Natural killer cell (primary cell): Measurements from ENCODE around the gene PALM2AKAP2. TPM values are rescaled to one million over a fixed set of nuclear protein-coding genes. Genes with fewer than 3 reads are reported as not detected.

Experiments used
- ATAC-seq, 3 donors: fragments of 150-1000 bp in 2 of 3; fragments of 200-7000 bp in 1 of 3; cut with Tn5 transposase; 1 replicate in 1 of 3; 2 replicates in 2 of 3; pipeline ENCODE4 v1.10.0; 2021; ENCODE audit warnings: mild to moderate bottlenecking in 2 of 3, moderate library complexity in 2 of 3
- DNase-seq, 2 donors: peaks; one replicate each; pipeline versions ENCODE4 v3.0.0 to v3.0.0-alpha.2; 2013 to 2021; ENCODE audit warnings: mixed read lengths in 1 of 2
- H3K27ac ChIP-seq: one replicate; pipeline ENCODE4 v1.5.1; 2013; ENCODE audit warnings: mild to moderate bottlenecking, low read length
- H3K27me3 ChIP-seq: one replicate; pipeline ENCODE4 v1.6.1; 2013; ENCODE audit warnings: low read length; ENCODE audit not compliant: control insufficient read depth, insufficient read depth
- H3K36me3 ChIP-seq: one replicate; pipeline ENCODE4 v1.6.1; 2013; ENCODE audit warnings: low read length; ENCODE audit not compliant: control insufficient read depth, insufficient read depth
- H3K4me1 ChIP-seq: one replicate; pipeline ENCODE4 v1.6.1; 2013; ENCODE audit warnings: low read length; ENCODE audit not compliant: control insufficient read depth, insufficient read depth
- H3K4me3 ChIP-seq: one replicate; pipeline ENCODE4 v1.5.1; 2013; ENCODE audit warnings: low read length
- H3K9me3 ChIP-seq: one replicate; pipeline ENCODE4 v1.6.1; 2013; ENCODE audit warnings: low read length; ENCODE audit not compliant: control insufficient read depth, insufficient read depth
- H3K27ac Mint-ChIP-seq, 2 donors: one replicate each; pipeline ENCODE4 v1.8.0; 2022; ENCODE audit warnings: mild to moderate bottlenecking in 2 of 2, mixed read lengths in 2 of 2, moderate library complexity in 1 of 2
- H3K27me3 Mint-ChIP-seq, 2 donors: one replicate each; pipeline ENCODE4 v1.8.0; 2022; ENCODE audit warnings: low read depth in 2 of 2, mixed read lengths in 2 of 2
- H3K36me3 Mint-ChIP-seq: one replicate; pipeline ENCODE4 v1.8.0; 2022; ENCODE audit warnings: mixed read lengths
- H3K4me1 Mint-ChIP-seq, 2 donors: one replicate each; pipeline ENCODE4 v1.8.0; 2022; ENCODE audit warnings: mixed read lengths in 2 of 2
- H3K4me3 Mint-ChIP-seq: one replicate; pipeline ENCODE4 v1.8.0; 2022; ENCODE audit warnings: mild to moderate bottlenecking, moderate library complexity, mixed read lengths
- H3K9me3 Mint-ChIP-seq, 2 donors: one replicate each; pipeline ENCODE4 v1.8.0; 2022; ENCODE audit warnings: mixed read lengths in 2 of 2
- WGBS: methylation state at CpG from one replicate; pipeline ENCODE4 v1.1.7; 2013; ENCODE audit warnings: missing lambda C conversion rate; ENCODE audit not compliant: insufficient coverage; 5-methylcytosine and 5-hydroxymethylcytosine counted together
- intact Hi-C: fragments of 100-400 bp; cut with micrococcal nuclease; formaldehyde crosslinking; loops from one replicate; pipeline ENCODE4 v1.14.2; 2022
- total RNA-seq, 4 donors: library from RNA; stranded (reverse); fragments of 120-200 nt in 1 of 4; gene quantifications; one replicate each; pipeline versions ENCODE4 v1.2.3 to v1.2.4, GENCODE V29; 2013 to 2022
- TF ChIP-seq, protein P1 (sequence below): fragments of 200-600 bp; IDR thresholded peaks from one replicate; pipeline ENCODE4 v1.8.0; 2022; ENCODE audit warnings: antibody characterized with exemption

PALM2AKAP2 gene
- total RNA-seq, 3 donors from 2014 or later (not counting 1 experiment from before 2014, with no cell fraction given), result not detected

DNA sequence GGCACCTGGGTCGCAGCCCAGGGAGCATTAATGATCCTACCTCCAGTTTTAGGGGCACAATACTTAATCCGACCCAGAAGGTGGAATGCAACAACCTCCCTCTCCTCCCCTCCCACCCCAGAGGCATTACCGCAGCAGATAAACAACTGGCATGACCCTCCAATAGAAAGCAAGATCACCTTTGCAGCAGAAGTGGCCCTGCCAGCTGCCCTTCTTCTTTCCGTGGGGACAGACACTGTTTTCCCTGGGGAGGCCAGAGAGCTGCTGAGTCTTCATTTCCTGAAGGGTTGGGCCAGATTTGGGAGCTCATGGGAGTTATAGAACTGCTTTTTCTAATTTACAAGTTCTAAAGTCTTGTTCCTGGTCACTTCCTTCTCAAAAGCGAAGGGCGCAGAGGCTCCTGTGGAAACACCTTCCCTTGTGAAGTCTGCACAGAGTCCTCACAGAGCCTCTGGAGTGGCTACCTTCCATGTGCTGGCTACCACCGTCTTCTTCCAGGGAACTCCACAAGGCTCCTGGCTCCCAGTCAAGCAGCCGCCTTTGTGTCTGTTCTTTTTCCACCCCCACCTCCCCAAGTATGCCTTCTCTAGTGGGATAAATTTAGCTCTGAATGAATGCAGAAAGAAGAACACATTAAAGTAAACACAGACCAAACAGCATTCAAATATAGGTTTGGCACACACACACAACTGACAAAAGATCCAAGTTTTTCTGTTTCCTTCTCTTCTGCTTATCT is 8.0 kb upstream of the PALM2AKAP2 start:
- no peak overlapping the region for H3K27ac Mint-ChIP-seq
- no peak overlapping the region for H3K4me3 Mint-ChIP-seq
- Histone ChIP-seq H3K27ac (no peak overlapping the region), H3K27me3 (no peaks in the 10 kb centered on the region), H3K4me1 (no peaks in the 10 kb centered on the region), H3K36me3 (no peaks in the 10 kb centered on the region), H3K4me3 (no peak overlapping the region), H3K9me3 (no peaks in the 10 kb centered on the region)
- H3K4me1 Mint-ChIP-seq, result no peaks in the 10 kb centered on the region
- peaks cover 14 to 20% of the 10 kb centered on the region in 2 donors for H3K27me3 Mint-ChIP-seq
- H3K9me3 Mint-ChIP-seq, result peaks cover 0 to 4% of the 10 kb centered on the region in 2 donors
- DNase-seq, result no peak
- H3K36me3 Mint-ChIP-seq, result no peaks in the 10 kb centered on the region
- WGBS, result 43% methylated on average over 7 of the region's 8 CpGs
- intact Hi-C loops, result no loop called here
- no peak for ATAC-seq
- TF ChIP-seq, protein P1, sequence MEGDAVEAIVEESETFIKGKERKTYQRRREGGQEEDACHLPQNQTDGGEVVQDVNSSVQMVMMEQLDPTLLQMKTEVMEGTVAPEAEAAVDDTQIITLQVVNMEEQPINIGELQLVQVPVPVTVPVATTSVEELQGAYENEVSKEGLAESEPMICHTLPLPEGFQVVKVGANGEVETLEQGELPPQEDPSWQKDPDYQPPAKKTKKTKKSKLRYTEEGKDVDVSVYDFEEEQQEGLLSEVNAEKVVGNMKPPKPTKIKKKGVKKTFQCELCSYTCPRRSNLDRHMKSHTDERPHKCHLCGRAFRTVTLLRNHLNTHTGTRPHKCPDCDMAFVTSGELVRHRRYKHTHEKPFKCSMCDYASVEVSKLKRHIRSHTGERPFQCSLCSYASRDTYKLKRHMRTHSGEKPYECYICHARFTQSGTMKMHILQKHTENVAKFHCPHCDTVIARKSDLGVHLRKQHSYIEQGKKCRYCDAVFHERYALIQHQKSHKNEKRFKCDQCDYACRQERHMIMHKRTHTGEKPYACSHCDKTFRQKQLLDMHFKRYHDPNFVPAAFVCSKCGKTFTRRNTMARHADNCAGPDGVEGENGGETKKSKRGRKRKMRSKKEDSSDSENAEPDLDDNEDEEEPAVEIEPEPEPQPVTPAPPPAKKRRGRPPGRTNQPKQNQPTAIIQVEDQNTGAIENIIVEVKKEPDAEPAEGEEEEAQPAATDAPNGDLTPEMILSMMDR, result no peak

DNA sequence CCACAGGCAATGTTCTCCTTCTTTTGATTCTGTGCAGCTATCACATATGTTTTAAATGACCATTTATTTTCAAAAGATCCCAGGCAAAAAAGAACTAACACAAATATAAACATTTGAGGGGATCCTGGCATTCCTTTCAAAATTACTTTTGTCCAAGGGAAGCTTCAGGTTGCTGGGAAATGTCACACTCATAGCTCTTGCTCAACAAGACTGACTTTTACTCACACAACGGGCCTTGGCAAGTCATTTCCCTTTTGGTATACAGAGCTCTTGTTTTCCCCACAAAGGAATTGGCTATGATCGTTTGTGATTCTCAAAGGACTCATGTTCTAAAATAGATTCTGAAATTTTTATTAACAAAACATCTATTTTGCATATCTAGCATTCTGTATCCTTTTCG is 4.5 kb upstream of the PALM2AKAP2 start:
- Histone ChIP-seq H3K4me3 (no peak overlapping the region), H3K9me3 (no peaks in the 10 kb centered on the region), H3K4me1 (no peaks in the 10 kb centered on the region), H3K27ac (no peak overlapping the region), H3K36me3 (no peaks in the 10 kb centered on the region), H3K27me3 (peaks cover under 1% of the 10 kb centered on the region)
- Mint-ChIP-seq H3K4me1 (no peaks in the 10 kb centered on the region), H3K9me3 (no peaks in the 10 kb centered on the region), H3K4me3 (no peak overlapping the region), H3K36me3 (no peaks in the 10 kb centered on the region), H3K27ac (no peak overlapping the region), H3K27me3 (peaks cover 26 to 30% of the 10 kb centered on the region in 2 donors)
- 67% methylated on average over 3 of the region's 3 CpGs for WGBS
- ATAC-seq (no peak), DNase-seq (no peak)
- TF ChIP-seq, protein P1, result no peak
- intact Hi-C loops, result no loop called here

DNA sequence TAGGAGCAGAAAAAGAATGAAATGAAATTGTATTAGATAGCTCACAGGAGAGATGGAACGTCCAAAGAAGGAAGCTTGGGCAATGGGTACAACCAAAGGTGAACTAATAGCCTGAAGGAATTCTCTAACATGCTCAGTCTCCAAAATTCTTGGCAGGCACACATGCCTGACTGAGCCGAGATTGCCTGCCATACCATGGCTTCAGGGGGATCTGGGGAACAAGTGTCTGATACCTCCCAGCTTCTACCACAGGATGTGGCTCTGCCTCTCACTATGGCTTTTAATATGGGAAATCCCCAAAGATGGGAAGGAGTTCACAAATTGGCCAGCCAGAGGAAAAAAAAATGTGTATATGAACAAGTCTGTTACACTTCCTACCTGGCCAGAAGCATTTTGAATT is 3.6 kb upstream of the PALM2AKAP2 start:
- Histone ChIP-seq H3K4me3 (no peak overlapping the region), H3K9me3 (no peaks in the 10 kb centered on the region), H3K27me3 (peaks cover 6% of the 10 kb centered on the region), H3K4me1 (no peaks in the 10 kb centered on the region), H3K27ac (no peak overlapping the region), H3K36me3 (no peaks in the 10 kb centered on the region)
- DNase-seq (no peak), ATAC-seq (no peak)
- Mint-ChIP-seq H3K27me3 (peaks cover 22 to 30% of the 10 kb centered on the region in 2 donors), H3K4me3 (no peak overlapping the region), H3K9me3 (no peaks in the 10 kb centered on the region), H3K36me3 (no peaks in the 10 kb centered on the region), H3K27ac (no peak overlapping the region), H3K4me1 (no peaks in the 10 kb centered on the region)
- intact Hi-C loops, result no loop called here
- TF ChIP-seq, protein P1, result no peak
- 57% methylated on average over 2 of the region's 2 CpGs for WGBS
